Activated naive CD4-positive, alpha-beta T cell treated with anti-CD3 and anti-CD28 coated beads, Interleukin-2, amount 50 U/mL, for 16 hours (primary cell): ENCODE data around the gene DNAJC5G.
"Not testable (repeated sequence)": the region's sequence is repeated elsewhere in the genome, so short reads cannot be mapped to it uniquely, and the experiment has no call there.

Experiments
- DNase-seq: peaks from one replicate; pipeline ENCODE4 v3.0.0-alpha.2; 2020

Gene DNAJC5G

DNA sequence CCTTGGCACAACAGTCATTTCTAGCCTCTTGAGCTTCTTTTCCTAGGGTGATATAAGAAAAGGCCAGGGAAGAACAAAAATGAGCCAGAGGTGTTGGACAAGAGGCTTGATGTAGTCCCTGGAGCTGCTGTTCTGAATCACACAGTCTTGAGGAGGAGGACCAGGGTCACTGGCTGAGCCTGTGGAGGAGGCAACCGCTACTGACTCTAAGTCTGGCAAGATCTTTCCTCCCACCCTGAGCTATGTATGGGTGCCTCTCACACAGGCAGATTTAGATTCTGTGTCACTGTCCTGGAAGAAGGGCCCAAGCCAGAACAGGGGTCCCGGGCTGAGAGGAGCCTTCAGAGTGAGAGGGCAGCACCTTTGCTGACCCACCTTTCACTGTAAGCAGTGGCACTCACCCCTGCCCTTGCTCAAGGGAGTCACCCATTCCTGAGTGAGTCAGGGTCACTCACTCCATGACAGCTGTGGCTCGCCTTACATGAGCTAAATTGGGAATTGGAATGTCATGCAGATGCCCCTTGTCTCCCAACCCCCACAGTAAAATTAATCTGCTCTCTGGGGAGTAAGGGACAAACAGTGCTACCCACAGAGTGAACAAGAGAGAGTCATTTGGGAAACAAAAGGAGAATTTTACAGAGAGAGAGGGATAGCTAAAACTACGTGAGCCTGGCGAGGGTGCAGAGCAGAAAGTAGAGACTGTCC lies 6.8 kb downstream of the DNAJC5G start, which contains the start of gene TRIM54:
TRIM54 (plus strand) TSS at position 575 of the 705 bp plus-strand sequence. CDS start 303 bp downstream, outside the sequence.
- DNase-seq, result no peak

DNA sequence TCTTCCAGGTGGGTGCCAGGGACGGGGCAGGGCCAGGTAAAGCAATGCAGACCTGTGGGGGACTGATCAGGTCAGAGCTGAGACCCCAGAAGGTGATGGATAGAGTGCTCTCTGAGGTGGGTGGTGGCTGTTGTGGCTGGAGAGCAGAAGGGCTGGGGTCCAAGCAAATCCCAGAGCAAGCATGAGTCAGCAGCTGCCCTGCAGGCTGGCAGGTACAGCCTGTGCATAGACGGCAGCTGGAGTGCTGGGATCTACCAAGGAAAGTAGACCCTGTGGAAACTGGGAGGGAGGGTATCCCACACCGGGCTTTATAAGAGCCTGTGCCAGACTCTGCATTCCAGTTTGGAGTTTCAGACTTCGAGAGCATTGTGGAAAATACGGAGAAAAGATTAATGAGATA lies 7.7 kb downstream of the DNAJC5G start:
- DNase-seq, result no peak

DNA sequence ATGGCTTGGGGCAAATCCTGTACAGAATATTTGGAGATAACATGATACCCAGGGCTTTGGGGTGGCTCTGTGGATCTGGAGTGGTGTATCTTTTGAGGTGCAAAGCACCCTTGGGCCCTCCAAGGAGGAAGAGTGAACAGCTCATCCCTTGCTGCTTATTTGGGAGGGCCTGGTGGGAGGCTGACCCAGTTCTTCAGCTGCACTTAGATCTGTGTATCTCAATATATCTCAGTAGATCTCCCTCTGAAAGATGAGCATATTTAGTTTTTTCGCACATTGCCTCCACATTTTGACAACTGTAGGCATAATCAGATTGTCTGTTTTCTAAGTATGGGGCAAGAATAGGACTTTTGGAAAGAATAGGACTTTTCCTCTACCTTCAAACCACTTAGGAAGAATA lies 9.8 kb downstream of the DNAJC5G start:
- no peak for DNase-seq

DNA sequence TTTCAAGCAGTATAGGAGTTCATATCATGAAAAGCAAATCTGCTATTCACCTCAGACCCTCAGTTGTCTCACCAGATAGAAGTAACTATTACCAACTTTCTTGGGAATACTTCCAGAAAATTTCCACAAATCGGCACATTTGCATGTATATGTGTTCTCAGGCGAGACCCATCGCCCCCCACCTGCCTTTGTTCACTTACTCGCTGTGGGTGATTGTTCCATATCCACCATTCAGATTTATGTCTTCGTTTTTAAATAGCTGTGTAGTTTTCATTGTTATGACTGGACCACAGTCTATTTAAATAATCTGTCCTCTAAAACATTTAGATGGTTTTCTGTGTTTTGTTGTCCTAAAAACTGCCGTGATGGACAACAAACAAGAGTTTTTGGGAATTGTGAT lies 10.2 kb downstream of the DNAJC5G start:
- no peak for DNase-seq

DNA sequence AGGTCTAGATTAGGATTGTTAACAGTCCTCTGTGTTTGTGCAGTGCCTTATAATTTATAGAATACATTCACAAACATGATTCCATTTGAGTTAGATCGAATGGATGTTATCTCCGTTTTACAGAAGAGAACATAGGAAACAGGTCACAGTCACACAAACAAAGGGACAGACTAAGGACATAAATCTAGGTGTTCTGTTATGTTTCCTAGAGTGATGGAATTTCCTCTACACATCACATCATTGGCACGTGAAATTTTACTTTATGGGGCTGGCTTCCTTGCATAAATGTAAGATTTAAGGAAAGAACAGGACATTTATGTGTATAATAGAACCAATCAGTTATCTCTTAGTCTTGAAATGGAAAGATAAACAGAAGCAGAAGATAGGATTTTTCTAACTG lies 13.4 kb downstream of the DNAJC5G start:
- no peak for DNase-seq

DNA sequence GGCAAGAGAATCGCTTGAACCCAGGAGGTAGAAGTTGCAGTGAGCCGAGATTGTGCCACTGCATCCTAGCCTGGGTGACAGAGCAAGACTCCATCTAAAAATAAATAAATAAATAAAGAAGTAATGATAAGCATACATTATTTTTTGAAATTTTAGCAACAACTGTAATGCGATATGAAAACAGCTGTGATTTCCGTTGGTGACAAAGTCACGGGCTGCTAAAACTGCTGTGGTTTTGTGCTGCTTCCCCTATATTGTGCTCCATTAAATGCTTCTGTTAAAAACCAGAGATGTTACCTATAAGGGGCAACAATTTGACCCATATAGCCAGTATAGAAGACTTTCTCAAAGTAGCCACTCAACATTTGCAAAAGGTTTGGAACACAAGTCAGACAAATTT lies 15.3 kb downstream of the DNAJC5G start:
- no peak for DNase-seq

DNA sequence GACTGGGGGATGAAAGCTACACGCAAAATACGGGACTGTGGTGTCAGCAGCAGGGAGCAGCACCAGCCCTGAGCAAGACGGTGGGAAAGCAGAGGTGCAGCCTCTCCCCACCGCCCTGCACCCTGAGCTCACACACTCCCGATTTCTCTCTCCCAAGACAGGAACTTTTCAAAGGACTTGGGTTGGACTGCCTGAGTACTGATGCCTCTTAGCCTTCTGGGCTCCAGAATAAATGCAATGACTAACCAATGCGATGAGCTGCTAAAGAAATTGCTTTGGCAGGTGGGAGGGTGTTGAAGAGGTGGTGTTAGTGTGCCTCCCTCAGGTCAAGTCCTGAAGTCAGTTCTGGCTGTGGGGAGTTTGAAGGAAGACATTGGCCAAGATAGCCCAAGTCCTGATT lies 16.6 kb downstream of the DNAJC5G start:
- no peak for DNase-seq

DNA sequence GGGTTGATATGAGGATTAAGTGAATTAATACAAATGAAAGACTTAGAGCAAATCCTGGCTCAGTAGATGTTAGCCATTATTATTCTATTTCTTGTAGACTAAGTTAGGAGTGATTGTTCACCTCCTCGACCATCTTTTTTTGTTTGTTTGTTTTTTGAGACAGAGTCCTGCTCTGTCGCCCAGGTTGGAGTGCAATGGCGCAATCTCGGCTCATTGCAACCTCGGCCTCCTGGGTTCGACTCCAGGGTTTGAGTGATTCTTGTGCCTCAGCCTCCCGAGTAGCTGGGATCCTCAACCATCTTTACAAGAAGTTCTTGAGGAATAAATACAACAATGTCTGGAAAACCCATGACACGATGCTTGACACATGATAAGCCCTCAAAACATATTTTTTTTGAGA lies 19.7 kb downstream of the DNAJC5G start:
- DNase-seq, result no peak

DNA sequence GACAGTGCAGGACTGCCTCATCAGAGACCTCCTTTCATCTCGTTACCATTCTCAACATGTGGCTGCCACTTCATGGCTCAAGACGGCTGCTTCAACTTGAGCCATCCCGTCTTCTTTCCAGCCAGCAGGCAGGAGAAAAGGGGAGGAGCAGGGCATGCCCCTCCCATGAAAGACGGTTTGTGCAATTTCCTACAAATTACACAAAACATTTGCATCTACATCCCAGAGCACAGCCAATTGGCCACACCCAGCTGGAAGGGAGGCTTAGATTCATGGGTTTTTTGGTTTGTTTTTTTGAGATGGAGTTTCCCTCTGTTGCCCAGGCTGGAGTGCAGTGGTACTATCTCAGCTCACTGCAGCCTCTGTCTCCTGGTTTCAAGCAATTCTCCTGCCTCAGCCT lies 21.2 kb downstream of the DNAJC5G start:
- no peak for DNase-seq

DNA sequence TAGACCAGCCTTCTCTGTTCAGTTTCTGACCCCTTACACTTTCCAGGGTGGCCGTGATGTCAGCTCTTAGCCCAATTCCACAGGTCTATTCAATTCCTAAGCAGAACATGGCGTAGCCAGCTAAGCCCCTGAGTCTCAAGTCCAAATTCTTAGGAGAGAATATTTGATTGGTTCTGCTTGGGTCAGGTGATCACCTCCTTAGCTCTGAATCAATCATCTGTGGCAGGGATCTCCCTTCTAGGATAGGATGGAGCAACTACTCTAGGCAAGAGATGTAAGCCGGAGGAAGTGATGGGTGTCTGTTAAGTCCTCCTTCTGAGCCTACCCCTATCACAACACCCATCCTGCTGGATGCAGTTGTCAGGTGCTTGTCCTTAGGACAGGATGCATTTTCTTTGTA lies 22.0 kb downstream of the DNAJC5G start:
- no peak for DNase-seq

DNA sequence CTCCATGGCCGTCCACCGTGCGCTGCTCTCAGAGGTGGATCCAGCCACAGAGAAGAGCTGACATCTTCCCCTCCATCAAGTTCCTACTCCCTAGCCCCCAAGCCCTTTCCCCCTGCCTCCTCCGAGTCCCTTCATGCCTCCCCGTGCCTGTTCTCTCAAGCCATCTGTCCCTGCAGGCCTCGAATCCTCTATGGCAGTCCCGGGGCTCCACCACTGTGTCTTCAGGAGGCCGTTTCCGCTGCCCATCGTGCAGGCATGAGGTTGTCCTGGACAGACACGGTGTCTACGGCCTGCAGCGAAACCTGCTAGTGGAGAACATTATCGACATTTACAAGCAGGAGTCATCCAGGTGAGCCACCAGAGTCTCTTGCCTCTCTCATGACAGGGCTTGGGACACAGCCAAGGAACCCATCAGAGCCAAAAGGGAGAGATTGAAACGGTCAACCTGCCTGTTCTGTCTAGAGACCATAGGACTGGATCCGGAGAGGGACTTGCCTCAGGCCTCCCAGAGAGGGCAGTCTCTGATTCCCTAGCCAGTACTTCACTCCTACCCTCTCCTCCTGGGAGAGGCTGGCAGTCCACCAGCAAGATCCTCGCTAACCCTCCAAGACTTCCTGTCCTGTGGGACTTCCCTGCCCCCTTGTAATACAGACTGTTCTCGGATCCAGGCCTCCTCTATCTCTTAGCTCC lies 23.3 kb downstream of the DNAJC5G start:
- DNase-seq, result no peak

DNA sequence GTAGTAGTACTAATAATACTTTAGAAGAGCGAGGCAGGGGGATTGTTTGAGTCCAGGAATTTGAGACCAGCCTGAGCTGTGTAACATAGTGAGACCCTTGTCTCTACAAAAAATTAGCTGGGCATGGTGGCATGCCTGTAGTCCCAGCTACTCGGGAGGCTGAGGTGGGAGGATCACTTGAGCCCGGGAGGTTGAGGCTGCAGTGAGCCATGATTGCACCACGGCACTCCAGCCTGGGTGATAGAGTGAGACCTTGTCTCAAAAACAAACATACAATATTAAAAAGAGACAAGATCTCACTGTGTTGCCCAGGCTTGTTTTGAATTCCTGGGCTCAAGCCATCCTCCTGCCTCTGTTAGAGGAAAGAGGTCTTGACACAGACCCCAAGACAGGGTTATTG lies 25.4 kb downstream of the DNAJC5G start:
- not testable (repeated sequence) for DNase-seq

DNA sequence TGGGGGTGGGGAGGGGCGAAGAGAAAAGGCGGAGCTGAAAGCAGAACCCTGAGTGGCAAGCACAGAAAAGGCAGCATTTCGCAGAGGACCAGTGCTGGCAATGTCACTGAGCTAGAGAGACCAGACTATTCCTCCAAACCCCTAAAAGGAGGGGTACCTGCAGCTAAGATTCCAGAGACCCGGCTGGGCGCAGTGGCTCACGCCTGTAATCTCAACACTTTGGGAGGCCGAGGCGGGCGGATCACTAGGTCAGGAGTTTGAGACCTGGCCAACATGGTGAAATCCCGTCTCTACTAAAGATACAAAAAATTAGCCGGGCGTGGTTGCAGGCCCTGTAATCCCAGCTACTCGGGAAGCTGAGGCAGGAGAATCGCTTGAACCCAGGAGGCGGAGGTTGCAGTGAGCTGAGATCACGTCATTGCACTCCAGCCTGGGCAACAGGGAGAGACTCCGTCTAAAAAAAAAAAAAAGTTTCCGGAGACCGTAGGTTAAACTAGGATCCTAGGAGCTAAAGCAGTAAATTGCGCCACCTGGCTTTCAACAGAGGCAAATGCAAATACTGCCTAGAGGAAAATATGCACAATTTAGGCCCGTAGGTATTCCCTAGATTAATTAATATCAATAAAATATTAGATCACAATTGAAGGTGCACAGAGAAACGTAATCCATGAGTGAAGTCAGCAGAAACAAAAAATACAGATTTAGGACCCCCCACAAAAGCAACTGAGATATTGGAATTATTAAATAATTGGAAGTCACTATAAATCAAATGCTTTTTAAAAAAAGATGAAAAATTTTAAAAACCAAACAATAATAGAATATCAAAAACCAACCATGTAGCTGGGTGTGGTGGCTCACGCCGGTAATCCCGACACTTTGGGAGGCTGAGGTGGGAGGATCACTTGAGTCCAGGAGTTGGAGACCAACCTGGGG lies 28.1 kb downstream of the DNAJC5G start:
- DNase-seq, result peak; percentile 31

DNA sequence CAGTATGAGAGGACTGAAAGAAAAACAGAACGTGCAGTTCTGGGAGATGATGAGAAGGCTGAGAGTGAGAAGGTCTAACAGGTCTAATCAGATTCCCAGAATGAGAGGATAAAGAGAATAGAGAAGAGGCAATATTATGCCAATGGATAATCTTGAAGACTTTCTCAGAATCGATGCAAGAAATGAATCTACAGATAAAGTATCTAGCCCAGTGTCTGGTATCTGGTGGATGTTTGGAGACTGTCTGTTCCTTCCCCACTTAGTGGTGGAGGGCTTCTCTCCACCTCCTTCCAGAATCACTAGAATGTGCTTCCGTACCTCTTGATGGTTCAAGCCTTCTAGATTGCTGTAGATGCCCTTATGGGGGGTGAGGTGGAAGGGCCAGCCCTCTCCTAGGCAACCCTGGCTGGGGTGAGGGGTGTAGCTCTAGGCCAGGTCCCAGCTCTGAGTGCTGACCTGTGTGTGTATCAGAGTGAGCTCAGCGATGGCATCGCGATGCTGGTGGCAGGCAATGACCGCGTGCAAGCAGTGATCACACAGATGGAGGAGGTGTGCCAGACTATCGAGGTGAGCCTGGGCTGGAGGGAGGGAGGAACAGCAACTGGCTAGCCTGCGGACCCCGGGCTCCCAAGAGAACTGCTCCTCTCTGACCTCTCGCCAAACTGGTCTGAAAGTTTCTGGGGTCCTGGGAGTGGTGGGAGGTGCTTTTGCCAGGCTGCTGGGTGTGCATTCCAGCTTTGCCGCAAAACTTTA lies 29.4 kb downstream of the DNAJC5G start:
- no peak for DNase-seq

DNA sequence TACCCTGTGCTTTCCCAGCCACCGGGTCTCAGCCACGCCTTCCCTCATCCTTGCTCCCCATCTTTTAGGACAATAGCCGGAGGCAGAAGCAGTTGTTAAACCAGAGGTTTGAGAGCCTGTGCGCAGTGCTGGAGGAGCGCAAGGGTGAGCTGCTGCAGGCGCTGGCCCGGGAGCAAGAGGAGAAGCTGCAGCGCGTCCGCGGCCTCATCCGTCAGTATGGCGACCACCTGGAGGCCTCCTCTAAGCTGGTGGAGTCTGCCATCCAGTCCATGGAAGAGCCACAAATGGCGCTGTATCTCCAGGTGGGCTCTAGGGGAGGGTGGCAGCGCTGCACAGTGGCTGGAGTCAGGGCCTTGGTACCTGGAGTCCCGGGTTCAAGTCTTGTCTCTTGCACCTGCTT lies 30.3 kb downstream of the DNAJC5G start:
- no peak for DNase-seq

DNA sequence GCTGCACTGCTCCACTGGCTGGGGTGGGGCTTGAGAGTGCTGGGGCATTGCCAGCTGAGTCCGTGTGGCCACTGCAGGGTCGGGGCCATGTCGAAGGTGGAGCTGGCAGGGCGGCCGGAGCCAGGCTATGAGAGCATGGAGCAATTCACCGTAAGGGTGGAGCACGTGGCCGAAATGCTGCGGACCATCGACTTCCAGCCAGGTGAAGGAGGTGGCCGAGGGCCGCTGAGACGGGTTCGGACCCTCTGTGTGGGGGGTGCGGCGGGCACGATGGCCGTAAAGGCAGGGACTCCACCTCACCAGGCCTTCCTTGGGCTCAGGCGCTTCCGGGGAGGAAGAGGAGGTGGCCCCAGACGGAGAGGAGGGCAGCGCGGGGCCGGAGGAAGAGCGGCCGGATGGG lies 30.9 kb downstream of the DNAJC5G start:
- DNase-seq, result no peak

DNA sequence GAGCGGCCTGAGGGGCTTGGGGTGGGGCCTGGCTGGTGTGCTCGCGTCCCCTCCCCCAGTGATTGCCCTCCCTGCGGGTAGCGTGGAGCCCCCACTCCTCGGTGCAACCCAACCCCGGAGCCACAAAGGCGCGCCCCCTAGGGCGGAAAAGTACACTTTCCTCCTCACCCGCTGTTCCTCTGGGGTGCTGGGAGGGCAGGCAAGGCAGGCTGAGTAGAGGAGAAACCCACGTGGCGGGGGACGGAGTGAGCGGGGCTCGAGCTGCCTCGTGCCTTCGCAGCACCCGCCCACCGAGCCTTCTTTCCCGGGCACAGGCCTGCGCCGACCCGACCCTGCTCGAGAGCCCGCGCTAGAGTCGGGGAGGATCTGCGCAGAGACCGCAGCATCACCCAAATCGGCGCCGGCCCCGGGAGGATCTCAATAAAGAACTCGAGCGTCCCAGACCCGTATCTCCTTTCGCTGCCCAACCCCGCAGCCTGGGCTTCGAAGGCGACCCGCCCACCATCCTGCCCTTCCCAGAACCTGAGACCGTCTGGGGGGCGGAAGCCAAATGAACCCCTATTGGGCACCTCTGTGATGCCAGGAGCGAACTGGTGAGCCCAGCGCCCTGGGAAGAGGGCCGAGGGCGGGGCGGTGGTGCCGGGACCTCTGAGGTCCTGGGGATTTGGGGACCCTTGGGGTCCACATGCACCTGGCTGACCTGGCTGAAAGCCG lies 31.5 kb downstream of the DNAJC5G start:
- peak; percentile 58 for DNase-seq

DNA sequence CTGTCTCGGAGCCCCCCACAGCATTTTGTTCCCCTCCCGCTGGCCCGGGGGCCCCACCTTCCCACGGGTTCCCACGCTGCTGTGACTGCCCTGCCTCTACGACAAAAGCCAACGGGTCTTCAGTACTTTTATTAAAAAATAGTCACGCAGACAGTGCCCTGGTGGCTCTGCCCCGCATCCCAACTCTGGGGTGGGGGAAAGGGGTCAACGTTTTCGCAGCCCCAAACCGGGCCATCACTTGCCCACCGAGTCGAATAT lies 32.0 kb downstream of the DNAJC5G start:
- no peak for DNase-seq

DNA sequence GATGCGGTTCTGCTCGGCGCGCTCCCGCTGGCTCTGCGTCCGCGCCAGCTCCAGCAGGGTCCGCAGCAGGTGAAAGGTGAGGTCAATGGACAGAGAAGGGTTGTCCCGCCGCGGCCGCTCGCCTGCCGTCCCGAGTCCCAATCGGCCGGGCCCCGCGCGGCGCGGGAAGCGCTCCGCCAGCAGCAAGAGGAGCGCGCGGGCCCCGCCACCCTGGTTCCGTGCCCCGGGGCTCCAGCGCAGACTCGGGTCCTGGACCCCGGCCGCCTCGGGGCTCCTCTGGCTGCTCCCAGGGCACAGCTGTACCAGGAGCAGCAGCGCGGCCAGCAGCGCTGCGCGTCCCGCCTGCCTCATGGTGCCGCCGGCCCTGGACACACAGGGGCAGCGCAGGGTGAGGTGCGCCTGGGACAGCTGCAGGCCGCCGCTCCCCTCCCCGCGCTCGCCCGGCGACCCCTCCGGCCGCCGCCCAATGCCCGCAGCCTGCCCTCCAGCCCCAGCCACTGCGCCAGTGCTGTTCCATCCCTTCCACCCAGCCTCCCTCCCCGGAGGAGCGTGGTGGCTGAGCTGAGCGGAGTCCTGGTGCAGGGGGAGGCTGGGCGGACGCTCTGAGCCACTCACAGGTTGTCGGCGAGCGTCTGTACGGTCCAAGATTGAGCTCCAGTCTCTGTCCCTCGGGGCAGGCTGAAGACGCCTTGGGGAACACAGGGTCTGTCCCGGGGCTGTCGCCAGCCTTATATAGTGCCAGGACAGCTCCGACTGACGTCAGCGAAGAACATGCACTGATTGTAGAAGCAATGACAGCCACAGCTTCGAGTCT lies 32.5 kb downstream of the DNAJC5G start:
- no peak for DNase-seq

DNA sequence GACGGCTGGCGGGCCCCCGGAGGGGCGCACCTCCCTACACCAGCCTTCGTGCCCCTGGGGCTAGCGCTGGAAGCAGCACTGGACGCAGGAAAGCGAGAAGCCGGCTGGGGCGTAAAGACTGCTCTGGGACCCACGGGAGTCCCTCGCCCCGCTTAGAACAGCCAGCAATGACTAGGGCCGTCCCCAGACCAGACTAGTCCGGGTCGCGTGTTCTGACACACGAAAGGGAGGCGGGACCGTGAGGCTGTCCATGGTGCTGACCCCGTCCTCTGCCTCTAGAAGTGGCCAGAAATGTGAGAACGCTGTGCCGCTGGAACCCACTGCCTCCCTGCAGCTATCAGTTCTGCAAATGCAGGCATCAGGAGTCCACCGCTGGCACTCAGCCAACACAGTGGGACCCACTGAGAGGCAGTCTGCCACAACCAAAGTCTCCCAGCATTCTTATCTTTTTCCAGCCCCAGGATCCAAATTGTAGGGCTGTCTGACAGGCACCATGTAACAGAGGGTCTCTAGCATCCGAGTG lies 33.2 kb downstream of the DNAJC5G start, which contains the start of gene UCN:
UCN (minus strand) TSS at position 87 of the 523 bp plus-strand sequence. CDS start 550 bp downstream, outside the sequence.
- DNase-seq, result no peak

DNA sequence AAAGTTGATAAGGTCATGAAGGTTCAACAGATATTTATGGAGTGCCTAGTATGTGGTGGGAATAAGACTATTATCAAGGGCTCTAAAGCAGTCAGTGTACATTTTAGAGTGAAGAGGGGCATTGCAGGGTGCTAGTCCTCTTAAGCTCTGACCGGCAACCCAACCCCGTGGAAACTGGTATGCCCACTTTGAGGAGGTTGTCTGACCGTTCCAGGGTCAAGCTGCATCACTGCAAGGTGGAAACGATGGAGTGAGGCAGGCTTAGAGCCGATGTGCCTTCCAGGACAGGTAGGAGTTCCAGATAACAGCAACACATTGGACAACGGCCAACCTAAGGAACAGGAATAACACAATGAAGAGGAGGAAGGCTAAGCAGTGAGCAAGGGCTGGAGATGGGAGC lies 34.4 kb downstream of the DNAJC5G start:
- no peak for DNase-seq
